ENCODE measurements around the gene PRSS38.

PRSS38 gene

GRCh38 chr1:227793948-227794816 is 21.3 kb upstream of the PRSS38 start:
- DNase-seq, result no peak

GRCh38 chr1:227794817-227795192 is 20.7 kb upstream of the PRSS38 start:
- no peak for DNase-seq

GRCh38 chr1:227795732-227796131 is 19.7 kb upstream of the PRSS38 start:
- DNase-seq, result no peak

GRCh38 chr1:227796359-227796915 is 19.0 kb upstream of the PRSS38 start:
- DNase-seq, result no peak

- DNase-seq, result no peak
Measured at GRCh38 chr1:227797144-227797543, 18.3 kb upstream of the PRSS38 start.

- DNase-seq, result no peak
Measured at GRCh38 chr1:227797625-227798024, 17.9 kb upstream of the PRSS38 start.

- DNase-seq, result no peak
Measured at GRCh38 chr1:227798078-227798802, 17.2 kb upstream of the PRSS38 start.

GRCh38 chr1:227799756-227800155 is 15.7 kb upstream of the PRSS38 start:
- DNase-seq, result no peak

- DNase-seq, result no peak
Measured at GRCh38 chr1:227803933-227804332, 11.5 kb upstream of the PRSS38 start.

- DNase-seq, result no peak
Measured at GRCh38 chr1:227805606-227806197, 9.8 kb upstream of the PRSS38 start.

- DNase-seq, result no peak
Measured at GRCh38 chr1:227808566-227808965, 6.9 kb upstream of the PRSS38 start.

- DNase-seq, result no peak
Measured at GRCh38 chr1:227809026-227809425, 6.4 kb upstream of the PRSS38 start.

GRCh38 chr1:227813962-227814361 is 1.5 kb upstream of the PRSS38 start:
- DNase-seq, result no peak

- DNase-seq, result no peak
Measured at GRCh38 chr1:227816750-227817446, 1.4 kb downstream of the PRSS38 start.

- DNase-seq, result no peak
Measured at GRCh38 chr1:227823537-227823936, 8.1 kb downstream of the PRSS38 start.

GRCh38 chr1:227824204-227824603 is 8.7 kb downstream of the PRSS38 start:
- DNase-seq, result no peak

GRCh38 chr1:227828786-227829185 is 13.3 kb downstream of the PRSS38 start:
- no peak for DNase-seq

GRCh38 chr1:227838181-227838580 is 22.7 kb downstream of the PRSS38 start:
- DNase-seq, result no peak

- DNase-seq, result no peak
Measured at GRCh38 chr1:227841096-227841495, 25.6 kb downstream of the PRSS38 start.

- DNase-seq, result no peak
Measured at GRCh38 chr1:227844320-227845146, 29.1 kb downstream of the PRSS38 start.

- DNase-seq, result no peak
Measured at GRCh38 chr1:227845147-227845458, 29.6 kb downstream of the PRSS38 start.

- no peak for DNase-seq
Measured at GRCh38 chr1:227845519-227845918, 30.0 kb downstream of the PRSS38 start.

Measured in activated CD4-positive, CD25-positive, alpha-beta regulatory T cell treated with anti-CD3 and anti-CD28 coated beads, Interleukin-2, amount 50 U/mL, for 72 hours (primary cell).